Sigmoid colon (tissue), 4 donors: Measurements from ENCODE around the gene FMNL2.

ENCODE experiments used
- EP300 ChIP-seq, 4 donors: sonication (generic); formaldehyde crosslinking; IDR thresholded peaks; one replicate each; pipeline ENCODE4 v1.6.1; 2017; ENCODE audit warnings: antibody characterized with exemption in 4 of 4
- TF ChIP-seq, protein P1 (sequence below), 4 experiments: fragments of 450-650 bp in 3 of 4; fragments of 200-600 bp in 1 of 4; IDR thresholded peaks; one replicate each; pipeline ENCODE4 v1.5.1; 2016 to 2019; ENCODE audit warnings: antibody characterized with exemption in 4 of 4, mild to moderate bottlenecking in 3 of 4, moderate library complexity in 2 of 4

DNA sequence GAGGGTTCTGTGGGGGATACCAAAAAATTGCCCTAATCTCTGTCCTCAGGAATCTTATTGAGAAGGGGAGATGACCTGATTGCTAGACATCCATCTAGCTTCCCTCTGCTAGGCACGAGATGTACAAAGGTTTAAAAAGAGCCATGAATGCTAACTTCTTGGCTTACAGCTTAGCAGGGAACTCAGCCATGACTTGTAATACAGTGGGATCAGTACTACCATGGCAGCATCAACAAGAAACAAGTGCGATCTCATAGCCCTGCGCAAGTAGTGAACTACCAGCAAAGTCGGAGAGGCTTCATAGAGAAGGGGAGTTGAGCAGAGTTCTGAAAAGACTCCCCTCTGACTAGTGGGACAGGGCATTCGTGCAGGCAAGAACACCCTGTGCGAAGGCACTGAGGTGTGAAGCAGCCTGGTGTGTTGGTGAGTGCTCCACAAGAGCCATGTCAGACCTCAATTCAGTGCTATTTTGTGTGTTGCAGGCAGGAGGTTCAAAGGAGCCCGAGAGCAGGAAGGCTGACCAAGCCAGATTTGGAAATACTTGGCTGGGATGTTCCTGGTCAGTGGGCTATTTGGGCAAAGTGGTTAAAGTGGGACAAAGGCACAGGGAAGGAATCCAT lies 130.0 kb downstream of the FMNL2 start:
- TF ChIP-seq, protein P1, sequence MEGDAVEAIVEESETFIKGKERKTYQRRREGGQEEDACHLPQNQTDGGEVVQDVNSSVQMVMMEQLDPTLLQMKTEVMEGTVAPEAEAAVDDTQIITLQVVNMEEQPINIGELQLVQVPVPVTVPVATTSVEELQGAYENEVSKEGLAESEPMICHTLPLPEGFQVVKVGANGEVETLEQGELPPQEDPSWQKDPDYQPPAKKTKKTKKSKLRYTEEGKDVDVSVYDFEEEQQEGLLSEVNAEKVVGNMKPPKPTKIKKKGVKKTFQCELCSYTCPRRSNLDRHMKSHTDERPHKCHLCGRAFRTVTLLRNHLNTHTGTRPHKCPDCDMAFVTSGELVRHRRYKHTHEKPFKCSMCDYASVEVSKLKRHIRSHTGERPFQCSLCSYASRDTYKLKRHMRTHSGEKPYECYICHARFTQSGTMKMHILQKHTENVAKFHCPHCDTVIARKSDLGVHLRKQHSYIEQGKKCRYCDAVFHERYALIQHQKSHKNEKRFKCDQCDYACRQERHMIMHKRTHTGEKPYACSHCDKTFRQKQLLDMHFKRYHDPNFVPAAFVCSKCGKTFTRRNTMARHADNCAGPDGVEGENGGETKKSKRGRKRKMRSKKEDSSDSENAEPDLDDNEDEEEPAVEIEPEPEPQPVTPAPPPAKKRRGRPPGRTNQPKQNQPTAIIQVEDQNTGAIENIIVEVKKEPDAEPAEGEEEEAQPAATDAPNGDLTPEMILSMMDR (IDR thresholded peaks at IDR 0.05) = no peak
- no peak for TF ChIP-seq EP300 (IDR thresholded peaks at IDR 0.05)
